ENCODE data around the gene TBXAS1.

TBXAS1 gene

GRCh38 chr7:139966949-139967348, 137.9 kb downstream of the TBXAS1 start:
- Histone ChIP-seq H3K27me3 (ENCODE audit: control insufficient read depth, insufficient read depth, low read length) (no peaks in the 10 kb centered on the region), H3K4me3 (ENCODE audit: low read length) (no peak overlapping the region), H3K36me3 (ENCODE audit: control insufficient read depth, insufficient read depth, low read length) (no peaks in the 10 kb centered on the region)

GRCh38 chr7:139968931-139969330, 139.9 kb downstream of the TBXAS1 start:
- Histone ChIP-seq H3K36me3 (ENCODE audit: control insufficient read depth, insufficient read depth, low read length) (no peaks in the 10 kb centered on the region), H3K4me1 (ENCODE audit: control insufficient read depth, insufficient read depth, low read length) (no peaks in the 10 kb centered on the region), H3K27me3 (ENCODE audit: control insufficient read depth, insufficient read depth, low read length) (no peaks in the 10 kb centered on the region), H3K9ac (ENCODE audit: low read length) (no peak overlapping the region), H3K9me3 (ENCODE audit: control insufficient read depth, low read length) (no peaks in the 10 kb centered on the region), H3K4me3 (ENCODE audit: low read length) (no peak overlapping the region)

More at GRCh38 chr7:139966949-139967348, 137.9 kb downstream of the TBXAS1 start:
- no peaks in the 10 kb centered on the region for H3K4me1 ChIP-seq (ENCODE audit: control insufficient read depth, insufficient read depth, low read length)
- H3K9ac ChIP-seq (ENCODE audit: low read length): no peak overlapping the region
- H3K9me3 ChIP-seq (ENCODE audit: control insufficient read depth, low read length): no peaks in the 10 kb centered on the region

- H3K27me3 ChIP-seq (ENCODE audit: control insufficient read depth, insufficient read depth, low read length): no peaks in the 10 kb centered on the region
- H3K4me3 ChIP-seq (ENCODE audit: low read length): no peak overlapping the region
- H3K36me3 ChIP-seq (ENCODE audit: control insufficient read depth, insufficient read depth, low read length): no peaks in the 10 kb centered on the region
- H3K9me3 ChIP-seq (ENCODE audit: control insufficient read depth, low read length): no peaks in the 10 kb centered on the region
- no peaks in the 10 kb centered on the region for H3K4me1 ChIP-seq (ENCODE audit: control insufficient read depth, insufficient read depth, low read length)
- H3K9ac ChIP-seq (ENCODE audit: low read length): no peak overlapping the region
Observed at GRCh38 chr7:139972029-139972428, 143.0 kb downstream of the TBXAS1 start.

GRCh38 chr7:139973101-139974050, 144.3 kb downstream of the TBXAS1 start:
- Histone ChIP-seq H3K36me3 (ENCODE audit: control insufficient read depth, insufficient read depth, low read length) (no peaks in the 10 kb centered on the region), H3K4me3 (ENCODE audit: low read length) (no peak overlapping the region), H3K9me3 (ENCODE audit: control insufficient read depth, low read length) (no peaks in the 10 kb centered on the region), H3K4me1 (ENCODE audit: control insufficient read depth, insufficient read depth, low read length) (no peaks in the 10 kb centered on the region), H3K9ac (ENCODE audit: low read length) (no peak overlapping the region), H3K27me3 (ENCODE audit: control insufficient read depth, insufficient read depth, low read length) (no peaks in the 10 kb centered on the region)

GRCh38 chr7:139974179-139974811, 145.2 kb downstream of the TBXAS1 start:
- H3K9ac ChIP-seq (ENCODE audit: low read length): no peak overlapping the region
- H3K9me3 ChIP-seq (ENCODE audit: control insufficient read depth, low read length): no peaks in the 10 kb centered on the region
- H3K4me1 ChIP-seq (ENCODE audit: control insufficient read depth, insufficient read depth, low read length): no peaks in the 10 kb centered on the region
- no peaks in the 10 kb centered on the region for H3K27me3 ChIP-seq (ENCODE audit: control insufficient read depth, insufficient read depth, low read length)
- H3K36me3 ChIP-seq (ENCODE audit: control insufficient read depth, insufficient read depth, low read length): no peaks in the 10 kb centered on the region
- H3K4me3 ChIP-seq (ENCODE audit: low read length): no peak overlapping the region

GRCh38 chr7:139976055-139976837, 147.2 kb downstream of the TBXAS1 start:
- Histone ChIP-seq H3K4me3 (ENCODE audit: low read length) (no peak overlapping the region), H3K4me1 (ENCODE audit: control insufficient read depth, insufficient read depth, low read length) (no peaks in the 10 kb centered on the region), H3K9me3 (ENCODE audit: control insufficient read depth, low read length) (no peaks in the 10 kb centered on the region), H3K27me3 (ENCODE audit: control insufficient read depth, insufficient read depth, low read length) (no peaks in the 10 kb centered on the region), H3K9ac (ENCODE audit: low read length) (no peak overlapping the region), H3K36me3 (ENCODE audit: control insufficient read depth, insufficient read depth, low read length) (no peaks in the 10 kb centered on the region)

GRCh38 chr7:139976838-139977656, 148.0 kb downstream of the TBXAS1 start:
- Histone ChIP-seq H3K4me1 (ENCODE audit: control insufficient read depth, insufficient read depth, low read length) (no peaks in the 10 kb centered on the region), H3K9ac (ENCODE audit: low read length) (no peak overlapping the region), H3K27me3 (ENCODE audit: control insufficient read depth, insufficient read depth, low read length) (no peaks in the 10 kb centered on the region), H3K4me3 (ENCODE audit: low read length) (no peak overlapping the region), H3K36me3 (ENCODE audit: control insufficient read depth, insufficient read depth, low read length) (no peaks in the 10 kb centered on the region), H3K9me3 (ENCODE audit: control insufficient read depth, low read length) (no peaks in the 10 kb centered on the region)

- Histone ChIP-seq H3K36me3 (ENCODE audit: control insufficient read depth, insufficient read depth, low read length) (no peaks in the 10 kb centered on the region), H3K4me1 (ENCODE audit: control insufficient read depth, insufficient read depth, low read length) (no peaks in the 10 kb centered on the region), H3K9ac (ENCODE audit: low read length) (no peak overlapping the region), H3K4me3 (ENCODE audit: low read length) (no peak overlapping the region), H3K9me3 (ENCODE audit: control insufficient read depth, low read length) (no peaks in the 10 kb centered on the region), H3K27me3 (ENCODE audit: control insufficient read depth, insufficient read depth, low read length) (no peaks in the 10 kb centered on the region)
Observed at GRCh38 chr7:139981511-139981895, 152.4 kb downstream of the TBXAS1 start.

GRCh38 chr7:139982927-139983920, 154.2 kb downstream of the TBXAS1 start:
- Histone ChIP-seq H3K4me3 (ENCODE audit: low read length) (no peak overlapping the region), H3K9ac (ENCODE audit: low read length) (no peak overlapping the region), H3K36me3 (ENCODE audit: control insufficient read depth, insufficient read depth, low read length) (no peaks in the 10 kb centered on the region), H3K27me3 (ENCODE audit: control insufficient read depth, insufficient read depth, low read length) (no peaks in the 10 kb centered on the region), H3K9me3 (ENCODE audit: control insufficient read depth, low read length) (no peaks in the 10 kb centered on the region), H3K4me1 (ENCODE audit: control insufficient read depth, insufficient read depth, low read length) (no peaks in the 10 kb centered on the region)

GRCh38 chr7:139984642-139985539, 155.8 kb downstream of the TBXAS1 start:
- Histone ChIP-seq H3K4me1 (ENCODE audit: control insufficient read depth, insufficient read depth, low read length) (no peaks in the 10 kb centered on the region), H3K9ac (ENCODE audit: low read length) (no peak overlapping the region), H3K36me3 (ENCODE audit: control insufficient read depth, insufficient read depth, low read length) (no peaks in the 10 kb centered on the region), H3K9me3 (ENCODE audit: control insufficient read depth, low read length) (no peaks in the 10 kb centered on the region), H3K4me3 (ENCODE audit: low read length) (no peak overlapping the region), H3K27me3 (ENCODE audit: control insufficient read depth, insufficient read depth, low read length) (no peaks in the 10 kb centered on the region)

Data from mucosa of stomach (tissue), 1 donor.